G401.6 (cell line): ENCODE data around the gene CCDC201.
"Not testable (repeated sequence)": the region's sequence is repeated elsewhere in the genome, so short reads cannot be mapped to it uniquely, and the experiment has no call there.

ENCODE experiments used
- FAIRE-seq: peaks from 2 replicates; lab custom pipeline; 2012; peaks lifted over from hg19 to GRCh38; lab: Jason Lieb, UNC

CCDC201 gene

GRCh38 chr7:45874408-45875131, 1.7 kb upstream of the CCDC201 start:
- FAIRE-seq, result no peak

- no peak for FAIRE-seq
These were observed 473 bp upstream of the CCDC201 start for GRCh38 chr7:45873355-45873754.

GRCh38 chr7:45872116-45873034, 507 bp downstream of the CCDC201 start:
- FAIRE-seq, result no peak

- FAIRE-seq, result no peak
These were observed 3.5 kb downstream of the CCDC201 start for GRCh38 chr7:45869426-45869825.

GRCh38 chr7:45867471-45867870, 5.4 kb downstream of the CCDC201 start:
- FAIRE-seq, result no peak

- FAIRE-seq, result no peak
These were observed 7.1 kb downstream of the CCDC201 start for GRCh38 chr7:45865594-45866410.

GRCh38 chr7:45863715-45864114, 9.2 kb downstream of the CCDC201 start:
- no peak for FAIRE-seq

GRCh38 chr7:45856888-45857287, 16.0 kb downstream of the CCDC201 start:
- not testable (repeated sequence) for FAIRE-seq

GRCh38 chr7:45855680-45856079, 17.2 kb downstream of the CCDC201 start:
- not testable (repeated sequence) for FAIRE-seq

GRCh38 chr7:45853491-45853890, 19.4 kb downstream of the CCDC201 start:
- not testable (repeated sequence) for FAIRE-seq

- not testable (repeated sequence) for FAIRE-seq
These were observed 19.9 kb downstream of the CCDC201 start for GRCh38 chr7:45852984-45853383.

- FAIRE-seq, result not testable (repeated sequence)
These were observed 24.1 kb downstream of the CCDC201 start for GRCh38 chr7:45848734-45849133.

GRCh38 chr7:45846536-45846935, 26.3 kb downstream of the CCDC201 start:
- not testable (repeated sequence) for FAIRE-seq

- FAIRE-seq, result not testable (repeated sequence)
These were observed 30.8 kb downstream of the CCDC201 start for GRCh38 chr7:45841926-45842717.

GRCh38 chr7:45838852-45839251, 34.0 kb downstream of the CCDC201 start:
- not testable (repeated sequence) for FAIRE-seq

GRCh38 chr7:45832433-45833177, 40.3 kb downstream of the CCDC201 start:
- FAIRE-seq, result not testable (repeated sequence)

GRCh38 chr7:45829846-45830245, 43.0 kb downstream of the CCDC201 start:
- not testable (repeated sequence) for FAIRE-seq

GRCh38 chr7:45827731-45828130, 45.2 kb downstream of the CCDC201 start:
- FAIRE-seq, result not testable (repeated sequence)

- FAIRE-seq, result not testable (repeated sequence)
These were observed 46.3 kb downstream of the CCDC201 start for GRCh38 chr7:45826550-45826949.

GRCh38 chr7:45818763-45819162, 54.1 kb downstream of the CCDC201 start:
- not testable (repeated sequence) for FAIRE-seq

- FAIRE-seq, result not testable (repeated sequence)
These were observed 55.0 kb downstream of the CCDC201 start for GRCh38 chr7:45817913-45818312.
